ENCODE measurements around the gene OR52N5.

- TF ChIP-seq CTCF (IDR thresholded peaks at IDR 0.05; ENCODE audit: insufficient read depth, low read depth, low read length) = no peak
- no peak for TF ChIP-seq EZH2 (IDR thresholded peaks at IDR 0.05; ENCODE audit: insufficient read depth, low read length)
Observed at GRCh38 chr11:5737091-5737490, 46.1 kb downstream of the OR52N5 start.
